Measurements from ENCODE around the gene HIGD1C.
"Not testable (repeated sequence)": the region's sequence is repeated elsewhere in the genome, so short reads cannot be mapped to it uniquely, and the experiment has no call there.

HIGD1C gene

GRCh38 chr12:50948798-50949197 is 3.5 kb upstream of the HIGD1C start:
- TF ChIP-seq CTCF (IDR thresholded peaks at IDR 0.05; ENCODE audit: low read depth, low read length) = no peak
- DNase-seq (ENCODE audit: low read depth in 2 of 2) = no peak
- H3K4me3 ChIP-seq (replicated peaks in 1 of 2; ENCODE audit: low read depth in 2 of 2, low read length in 2 of 2) = no peak overlapping the region

DNA sequence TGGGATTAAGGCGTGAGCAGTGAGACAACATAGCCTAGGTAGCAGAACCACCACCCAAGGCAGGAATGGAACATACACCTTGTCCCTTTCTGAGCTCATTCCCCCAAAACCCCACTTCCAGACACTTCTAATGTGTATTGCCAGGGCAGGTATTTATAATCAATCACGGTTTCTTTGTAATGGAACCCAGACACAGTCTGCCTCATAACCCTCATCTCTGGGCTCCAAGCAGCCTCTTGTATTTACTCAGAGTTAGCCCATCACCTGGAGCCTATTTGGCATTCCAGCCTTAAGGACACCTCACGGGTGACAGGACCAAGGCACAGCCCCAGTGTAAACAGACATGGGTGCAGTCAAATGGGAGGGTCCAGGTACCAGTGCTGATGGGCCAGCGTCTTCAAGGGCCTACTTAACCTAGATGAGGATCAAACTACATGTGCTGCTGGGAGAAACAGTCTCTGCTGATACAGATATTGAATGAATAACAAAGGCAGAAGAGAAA is 2.5 kb upstream of the HIGD1C start:
- DNase-seq (ENCODE audit: low read depth in 2 of 2) = no peak
- TF ChIP-seq CTCF (IDR thresholded peaks at IDR 0.05; ENCODE audit: low read depth, low read length) = no peak
- H3K4me3 ChIP-seq (replicated peaks in 1 of 2; ENCODE audit: low read depth in 2 of 2, low read length in 2 of 2) = no peak overlapping the region

- TF ChIP-seq CTCF (IDR thresholded peaks at IDR 0.05; ENCODE audit: low read depth, low read length) = no peak
- no peak for DNase-seq (ENCODE audit: low read depth in 2 of 2)
- H3K4me3 ChIP-seq (replicated peaks in 1 of 2; ENCODE audit: low read depth in 2 of 2, low read length in 2 of 2) = no peak overlapping the region
These were observed 1.2 kb upstream of the HIGD1C start for GRCh38 chr12:50951112-50951511.

DNA sequence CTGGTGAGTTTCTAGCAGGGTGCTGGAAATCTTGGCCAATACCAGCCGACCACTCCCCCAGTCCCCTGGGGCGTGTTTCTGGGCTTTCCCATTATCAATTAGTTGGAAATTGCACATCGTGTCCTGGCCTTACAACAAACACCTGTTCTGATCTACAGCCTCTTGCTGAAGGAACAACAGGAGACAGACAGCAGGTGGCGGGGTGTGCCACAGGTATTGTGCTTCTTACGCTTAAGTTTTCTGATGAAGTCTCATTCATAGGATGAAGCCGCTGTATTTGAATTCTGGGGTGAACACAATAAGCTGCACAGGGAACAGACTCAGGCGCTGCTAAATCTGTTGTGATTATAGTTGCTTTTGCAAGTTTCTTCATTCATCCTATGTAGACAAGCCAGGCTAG is 703 bp downstream of the HIGD1C start:
- H3K4me3 ChIP-seq (replicated peaks in 1 of 2; ENCODE audit: low read depth in 2 of 2, low read length in 2 of 2) = no peak overlapping the region
- DNase-seq (ENCODE audit: low read depth in 2 of 2) = no peak
- TF ChIP-seq CTCF (IDR thresholded peaks at IDR 0.05; ENCODE audit: low read depth, low read length) = no peak

DNA sequence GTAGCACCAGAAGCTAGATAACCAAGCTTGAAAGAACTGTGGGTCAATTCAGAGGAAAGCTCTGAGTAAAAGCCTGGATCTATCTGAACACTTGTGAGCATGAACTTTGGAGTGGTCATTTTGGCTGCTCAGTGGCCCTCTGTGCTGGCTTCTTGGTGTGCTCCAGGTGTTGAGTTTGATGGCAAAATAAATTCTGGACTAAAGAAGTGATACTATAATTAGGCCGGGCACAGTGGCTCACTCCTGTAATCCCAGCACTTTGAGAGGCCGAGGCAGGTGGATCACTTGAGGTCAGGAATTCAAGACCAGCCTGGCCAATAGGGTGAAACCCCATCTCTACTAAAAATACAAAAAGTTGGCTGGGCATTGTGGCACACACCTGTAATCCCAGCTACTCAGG is 2.4 kb downstream of the HIGD1C start:
- H3K4me3 ChIP-seq (replicated peaks in 1 of 2; ENCODE audit: low read depth in 2 of 2, low read length in 2 of 2) = not testable (repeated sequence)

GRCh38 chr12:50955288-50955687 is 2.9 kb downstream of the HIGD1C start:
- no peak for TF ChIP-seq CTCF (IDR thresholded peaks at IDR 0.05; ENCODE audit: low read depth, low read length)
- no peak overlapping the region for H3K4me3 ChIP-seq (replicated peaks in 1 of 2; ENCODE audit: low read depth in 2 of 2, low read length in 2 of 2)
- no peak for DNase-seq (ENCODE audit: low read depth in 2 of 2)

More for the DNA sequence above, 2.4 kb downstream of the HIGD1C start:
- DNase-seq (ENCODE audit: low read depth in 2 of 2) = not testable (repeated sequence)

GRCh38 chr12:50955697-50956096 is 3.4 kb downstream of the HIGD1C start:
- no peak for TF ChIP-seq CTCF (IDR thresholded peaks at IDR 0.05; ENCODE audit: low read depth, low read length)
- H3K4me3 ChIP-seq (replicated peaks in 1 of 2; ENCODE audit: low read depth in 2 of 2, low read length in 2 of 2) = no peak overlapping the region
- no peak for DNase-seq (ENCODE audit: low read depth in 2 of 2)
